SK-N-SH (cell line): ENCODE measurements around the gene RNF217. TPM values are rescaled to one million over a fixed set of nuclear protein-coding genes. Genes with fewer than 3 reads are reported as not detected.

ENCODE experiments used
- CTCF ChIA-PET: fragments of 300-600, 350-600 bp; formaldehyde crosslinking; extraction: SDS; loops from one replicate; lab custom pipeline; 2021; lab: Yijun Ruan, JAX
- POLR2A ChIA-PET: fragments of 350-600 bp; sonication (Branson Sonifier 250); formaldehyde crosslinking; extraction: SDS; loops from one replicate; lab custom pipeline; 2020; ENCODE audit warnings: antibody characterized with exemption, inconsistent platforms; lab: Yijun Ruan, JAX
- DNase-seq: peaks from one replicate; pipeline ENCODE4 v3.0.0; 2012
- H2AFZ ChIP-seq: fragments of 200-600 bp; sonication (generic); 2 replicates; pipeline ENCODE4 v1.8.1; 2016; ENCODE audit warnings: antibody characterized with exemption, mild to moderate bottlenecking, low read depth
- H3F3A ChIP-seq: fragments of 200-600 bp; sonication (generic); replicated peaks from 2 replicates; pipeline ENCODE3; 2016; ENCODE audit warnings: antibody characterized with exemption, mild to moderate bottlenecking; ENCODE audit not compliant: insufficient read depth
- H3K27ac ChIP-seq, 2 experiments: fragments of 200-500 bp in 1 of 2; fragments of 200-600 bp in 1 of 2; sonication (Bioruptor generic) in 1 of 2; sonication (generic), shearing (Covaris generic) in 1 of 2; 2 replicates each; pipeline versions ENCODE4 v1.5.1 to v1.6.1; 2014 to 2016; ENCODE audit warnings: low read depth in 2 of 2, inconsistent platforms in 1 of 2, low read length in 1 of 2, mild to moderate bottlenecking in 1 of 2, mixed read lengths in 1 of 2
- H3K27me3 ChIP-seq: fragments of 200-600 bp; sonication (generic), shearing (Covaris generic); 2 replicates; pipeline ENCODE4 v1.6.1; 2016; ENCODE audit warnings: mixed run types; ENCODE audit not compliant: insufficient read depth
- H3K36me3 ChIP-seq, 2 experiments: fragments of 200-500 bp in 1 of 2; fragments of 200-600 bp in 1 of 2; sonication (Bioruptor generic) in 1 of 2; sonication (generic) in 1 of 2; replicated peaks in 1 of 2; 2 replicates each; pipeline versions ENCODE3 to v1.5.1; 2014 to 2016; ENCODE audit warnings: low read length in 1 of 2, mild to moderate bottlenecking in 1 of 2; ENCODE audit not compliant: insufficient read depth in 2 of 2, control insufficient read depth in 1 of 2
- H3K4me1 ChIP-seq, 2 experiments: fragments of 200-500 bp in 1 of 2; fragments of 200-600 bp in 1 of 2; sonication (Bioruptor generic) in 1 of 2; sonication (generic), shearing (Covaris generic) in 1 of 2; 2 replicates each; pipeline versions ENCODE4 v1.5.1 to v1.6.1; 2014 to 2016; ENCODE audit warnings: low read depth in 1 of 2, low read length in 1 of 2, mixed run types in 1 of 2; ENCODE audit not compliant: insufficient read depth in 2 of 2, control insufficient read depth in 1 of 2
- H3K4me2 ChIP-seq: fragments of 200-600 bp; sonication (generic), shearing (Covaris generic); 2 replicates; pipeline ENCODE4 v1.6.1; 2017; ENCODE audit warnings: mixed run types
- H3K4me3 ChIP-seq, 2 experiments: fragments of 200-500 bp in 1 of 2; fragments of 200-600 bp in 1 of 2; sonication (Bioruptor generic) in 1 of 2; sonication (generic), shearing (Covaris generic) in 1 of 2; 2 replicates each; pipeline versions ENCODE4 v1.5.1 to v1.8.1; 2014 to 2016; ENCODE audit warnings: low read depth in 2 of 2, inconsistent platforms in 1 of 2, low read length in 1 of 2, mild to moderate bottlenecking in 1 of 2, mixed read lengths in 1 of 2, moderate library complexity in 1 of 2
- H3K79me2 ChIP-seq: fragments of 200-600 bp; sonication (generic); 2 replicates; pipeline ENCODE4 v1.8.1; 2017; ENCODE audit warnings: mild to moderate bottlenecking; ENCODE audit not compliant: insufficient read depth
- H3K9ac ChIP-seq: fragments of 200-600 bp; sonication (generic); 2 replicates; pipeline ENCODE4 v1.6.1; 2017; ENCODE audit warnings: mixed run types
- H3K9me2 ChIP-seq: fragments of 200-600 bp; sonication (generic); 2 replicates; pipeline ENCODE4 v1.6.1; 2017; ENCODE audit warnings: mixed run types
- H3K9me3 ChIP-seq: fragments of 200-600 bp; sonication (generic); 2 replicates; pipeline ENCODE4 v1.6.1; 2017; ENCODE audit warnings: mixed run types, mild to moderate bottlenecking, moderate library complexity
- H4K20me1 ChIP-seq: fragments of 200-600 bp; sonication (generic); 2 replicates; pipeline ENCODE4 v1.6.1; 2017; ENCODE audit warnings: mild to moderate bottlenecking, mixed run types; ENCODE audit not compliant: insufficient read depth
- EP300 ChIP-seq, 2 experiments: IDR thresholded peaks; 2 replicates each; pipeline versions ENCODE4 v1.4.0 to v1.6.1; 2012; ENCODE audit warnings: borderline replicate concordance in 1 of 2, low read depth in 1 of 2, low read length in 1 of 2
- GABPA ChIP-seq: IDR thresholded peaks from 2 replicates; pipeline ENCODE4 v1.4.0; 2012; ENCODE audit warnings: low read depth, mild to moderate bottlenecking
- GATA2 ChIP-seq: sonication (generic); formaldehyde crosslinking; IDR thresholded peaks from 2 replicates; pipeline ENCODE4 v1.5.0; 2020; ENCODE audit warnings: mild to moderate bottlenecking, missing genetic modification reagents
- MXI1 ChIP-seq: IDR thresholded peaks from 2 replicates; pipeline ENCODE4 v1.6.1; 2012; ENCODE audit warnings: mild to moderate bottlenecking, low read depth, low read length, improper control_type of control experiment
- NRF1 ChIP-seq: IDR thresholded peaks from 2 replicates; pipeline ENCODE4 v1.6.1; 2012; ENCODE audit warnings: low read depth, mild to moderate bottlenecking, low read length
- SMC3 ChIP-seq: IDR thresholded peaks from 2 replicates; pipeline ENCODE4 v1.6.1; 2012; ENCODE audit warnings: low read depth, low read length, improper control_type of control experiment
- WGBS: methylation state at CpG from one replicate; pipeline ENCODE4 v1.1.6; 2017; ENCODE audit warnings: low lambda C conversion rate; 5-methylcytosine and 5-hydroxymethylcytosine counted together
- polyA plus RNA-seq, 3 experiments: library from polyadenylated mRNA; depleted of rRNA; stranded (reverse); fragments of >200 nt; gene quantifications; 2 replicates each; pipeline ENCODE4 v1.2.3, GENCODE V29; 2012
- TF ChIP-seq, protein P1 (sequence below): IDR thresholded peaks from 2 replicates; pipeline ENCODE4 v1.4.0; 2012; ENCODE audit warnings: low read depth, borderline replicate concordance
- TF ChIP-seq, protein P2 (sequence below): IDR thresholded peaks from 2 replicates; pipeline ENCODE4; 2012
- TF ChIP-seq, protein P3 (sequence below): IDR thresholded peaks from 2 replicates; pipeline ENCODE4 v1.6.1; 2012; ENCODE audit warnings: mild to moderate bottlenecking, low read depth, low read length, moderate library complexity
- TF ChIP-seq, protein P4 (sequence below): fragments of 200-600 bp; sonication (generic); IDR thresholded peaks from 2 replicates; pipeline ENCODE4 v1.6.1; 2017; ENCODE audit warnings: antibody characterized with exemption, mild to moderate bottlenecking, moderate library complexity
- TF ChIP-seq, protein P5 (sequence below): IDR thresholded peaks from 2 replicates; pipeline ENCODE4 v1.4.0; 2012; ENCODE audit warnings: low read depth

RNF217 gene
- polyA plus RNA-seq, 1 of the 3 experiments (the other 2 are of a cell fraction): 0.28 TPM

DNA sequence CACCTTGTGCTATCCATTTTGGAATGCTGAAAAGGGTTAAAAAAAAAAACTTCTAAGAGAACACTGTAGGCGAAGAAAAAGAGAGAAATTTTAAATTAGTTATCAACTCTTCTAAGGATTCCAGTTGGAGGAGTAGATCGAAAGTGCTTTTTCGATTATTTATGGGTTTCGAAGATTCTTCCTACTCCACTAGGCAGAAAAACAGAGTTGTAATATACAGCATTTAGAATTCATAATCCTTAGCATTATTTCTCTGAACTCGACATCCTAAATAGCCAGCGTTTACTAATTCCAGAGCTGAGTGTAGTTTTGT, 817 bp upstream of the RNF217 start:
- Histone ChIP-seq H3K27me3 (peaks cover 14% of the 10 kb centered on the region), H3K9ac (no peak overlapping the region), H3K27ac (no peak overlapping the region; a peak in 1 of 4 replicates), H4K20me1 (no peaks in the 10 kb centered on the region), H3K36me3 (no peaks in the 10 kb centered on the region), H3K4me2 (peak overlapping the region; percentile 78), H3K9me2 (no peaks in the 10 kb centered on the region), H3F3A (no peaks in the 10 kb centered on the region), H3K4me1 (no peaks in the 10 kb centered on the region; a peak in 1 of 4 replicates), H3K79me2 (no peaks in the 10 kb centered on the region), H3K4me3 (peak overlapping the region; percentile 34 to 58; a peak in 3 of 4 replicates), H2AFZ (no peak overlapping the region; the same call in 1 of the 2 replicates), H3K9me3 (no peaks in the 10 kb centered on the region)
- DNase-seq: no peak
- TF ChIP-seq EP300 (IDR thresholded peaks at IDR 0.05; ENCODE audit: borderline replicate concordance in 1 of 2, low read depth in 1 of 2, low read length in 1 of 2) (no peak), MXI1 (no peak), GATA2 (CRISPR knock-in tag) (no peak), NRF1 (no peak), GABPA (no peak), SMC3 (no peak)
- TF ChIP-seq, protein P1, sequence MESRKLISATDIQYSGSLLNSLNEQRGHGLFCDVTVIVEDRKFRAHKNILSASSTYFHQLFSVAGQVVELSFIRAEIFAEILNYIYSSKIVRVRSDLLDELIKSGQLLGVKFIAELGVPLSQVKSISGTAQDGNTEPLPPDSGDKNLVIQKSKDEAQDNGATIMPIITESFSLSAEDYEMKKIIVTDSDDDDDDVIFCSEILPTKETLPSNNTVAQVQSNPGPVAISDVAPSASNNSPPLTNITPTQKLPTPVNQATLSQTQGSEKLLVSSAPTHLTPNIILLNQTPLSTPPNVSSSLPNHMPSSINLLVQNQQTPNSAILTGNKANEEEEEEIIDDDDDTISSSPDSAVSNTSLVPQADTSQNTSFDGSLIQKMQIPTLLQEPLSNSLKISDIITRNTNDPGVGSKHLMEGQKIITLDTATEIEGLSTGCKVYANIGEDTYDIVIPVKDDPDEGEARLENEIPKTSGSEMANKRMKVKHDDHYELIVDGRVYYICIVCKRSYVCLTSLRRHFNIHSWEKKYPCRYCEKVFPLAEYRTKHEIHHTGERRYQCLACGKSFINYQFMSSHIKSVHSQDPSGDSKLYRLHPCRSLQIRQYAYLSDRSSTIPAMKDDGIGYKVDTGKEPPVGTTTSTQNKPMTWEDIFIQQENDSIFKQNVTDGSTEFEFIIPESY: no peak
- TF ChIP-seq, protein P2, sequence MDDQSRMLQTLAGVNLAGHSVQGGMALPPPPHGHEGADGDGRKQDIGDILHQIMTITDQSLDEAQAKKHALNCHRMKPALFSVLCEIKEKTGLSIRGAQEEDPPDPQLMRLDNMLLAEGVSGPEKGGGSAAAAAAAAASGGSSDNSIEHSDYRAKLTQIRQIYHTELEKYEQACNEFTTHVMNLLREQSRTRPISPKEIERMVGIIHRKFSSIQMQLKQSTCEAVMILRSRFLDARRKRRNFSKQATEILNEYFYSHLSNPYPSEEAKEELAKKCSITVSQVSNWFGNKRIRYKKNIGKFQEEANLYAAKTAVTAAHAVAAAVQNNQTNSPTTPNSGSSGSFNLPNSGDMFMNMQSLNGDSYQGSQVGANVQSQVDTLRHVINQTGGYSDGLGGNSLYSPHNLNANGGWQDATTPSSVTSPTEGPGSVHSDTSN: no peak
- TF ChIP-seq, protein P3, sequence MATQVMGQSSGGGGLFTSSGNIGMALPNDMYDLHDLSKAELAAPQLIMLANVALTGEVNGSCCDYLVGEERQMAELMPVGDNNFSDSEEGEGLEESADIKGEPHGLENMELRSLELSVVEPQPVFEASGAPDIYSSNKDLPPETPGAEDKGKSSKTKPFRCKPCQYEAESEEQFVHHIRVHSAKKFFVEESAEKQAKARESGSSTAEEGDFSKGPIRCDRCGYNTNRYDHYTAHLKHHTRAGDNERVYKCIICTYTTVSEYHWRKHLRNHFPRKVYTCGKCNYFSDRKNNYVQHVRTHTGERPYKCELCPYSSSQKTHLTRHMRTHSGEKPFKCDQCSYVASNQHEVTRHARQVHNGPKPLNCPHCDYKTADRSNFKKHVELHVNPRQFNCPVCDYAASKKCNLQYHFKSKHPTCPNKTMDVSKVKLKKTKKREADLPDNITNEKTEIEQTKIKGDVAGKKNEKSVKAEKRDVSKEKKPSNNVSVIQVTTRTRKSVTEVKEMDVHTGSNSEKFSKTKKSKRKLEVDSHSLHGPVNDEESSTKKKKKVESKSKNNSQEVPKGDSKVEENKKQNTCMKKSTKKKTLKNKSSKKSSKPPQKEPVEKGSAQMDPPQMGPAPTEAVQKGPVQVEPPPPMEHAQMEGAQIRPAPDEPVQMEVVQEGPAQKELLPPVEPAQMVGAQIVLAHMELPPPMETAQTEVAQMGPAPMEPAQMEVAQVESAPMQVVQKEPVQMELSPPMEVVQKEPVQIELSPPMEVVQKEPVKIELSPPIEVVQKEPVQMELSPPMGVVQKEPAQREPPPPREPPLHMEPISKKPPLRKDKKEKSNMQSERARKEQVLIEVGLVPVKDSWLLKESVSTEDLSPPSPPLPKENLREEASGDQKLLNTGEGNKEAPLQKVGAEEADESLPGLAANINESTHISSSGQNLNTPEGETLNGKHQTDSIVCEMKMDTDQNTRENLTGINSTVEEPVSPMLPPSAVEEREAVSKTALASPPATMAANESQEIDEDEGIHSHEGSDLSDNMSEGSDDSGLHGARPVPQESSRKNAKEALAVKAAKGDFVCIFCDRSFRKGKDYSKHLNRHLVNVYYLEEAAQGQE: no peak
- TF ChIP-seq, protein P4, sequence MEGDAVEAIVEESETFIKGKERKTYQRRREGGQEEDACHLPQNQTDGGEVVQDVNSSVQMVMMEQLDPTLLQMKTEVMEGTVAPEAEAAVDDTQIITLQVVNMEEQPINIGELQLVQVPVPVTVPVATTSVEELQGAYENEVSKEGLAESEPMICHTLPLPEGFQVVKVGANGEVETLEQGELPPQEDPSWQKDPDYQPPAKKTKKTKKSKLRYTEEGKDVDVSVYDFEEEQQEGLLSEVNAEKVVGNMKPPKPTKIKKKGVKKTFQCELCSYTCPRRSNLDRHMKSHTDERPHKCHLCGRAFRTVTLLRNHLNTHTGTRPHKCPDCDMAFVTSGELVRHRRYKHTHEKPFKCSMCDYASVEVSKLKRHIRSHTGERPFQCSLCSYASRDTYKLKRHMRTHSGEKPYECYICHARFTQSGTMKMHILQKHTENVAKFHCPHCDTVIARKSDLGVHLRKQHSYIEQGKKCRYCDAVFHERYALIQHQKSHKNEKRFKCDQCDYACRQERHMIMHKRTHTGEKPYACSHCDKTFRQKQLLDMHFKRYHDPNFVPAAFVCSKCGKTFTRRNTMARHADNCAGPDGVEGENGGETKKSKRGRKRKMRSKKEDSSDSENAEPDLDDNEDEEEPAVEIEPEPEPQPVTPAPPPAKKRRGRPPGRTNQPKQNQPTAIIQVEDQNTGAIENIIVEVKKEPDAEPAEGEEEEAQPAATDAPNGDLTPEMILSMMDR: no peak
- TF ChIP-seq, protein P5, sequence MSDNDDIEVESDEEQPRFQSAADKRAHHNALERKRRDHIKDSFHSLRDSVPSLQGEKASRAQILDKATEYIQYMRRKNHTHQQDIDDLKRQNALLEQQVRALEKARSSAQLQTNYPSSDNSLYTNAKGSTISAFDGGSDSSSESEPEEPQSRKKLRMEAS: no peak
- ChIA-PET POLR2A (no interaction called here), CTCF (no interaction called here)
- 3% methylated on average over 6 of the region's 6 CpGs for WGBS
